Activated CD4-positive, alpha-beta T cell treated with anti-CD3 and anti-CD28 coated beads, Interleukin-2, amount 50 U/mL, for 1 hour (primary cell): ENCODE data around the gene FBXW5.
A peak's percentile ranks its signal among the peaks of the same experiment; 100 is the strongest.

ENCODE experiments used
- DNase-seq: peaks from one replicate; pipeline ENCODE4 v3.0.0-alpha.2; 2020

The FBXW5 gene, protein sequence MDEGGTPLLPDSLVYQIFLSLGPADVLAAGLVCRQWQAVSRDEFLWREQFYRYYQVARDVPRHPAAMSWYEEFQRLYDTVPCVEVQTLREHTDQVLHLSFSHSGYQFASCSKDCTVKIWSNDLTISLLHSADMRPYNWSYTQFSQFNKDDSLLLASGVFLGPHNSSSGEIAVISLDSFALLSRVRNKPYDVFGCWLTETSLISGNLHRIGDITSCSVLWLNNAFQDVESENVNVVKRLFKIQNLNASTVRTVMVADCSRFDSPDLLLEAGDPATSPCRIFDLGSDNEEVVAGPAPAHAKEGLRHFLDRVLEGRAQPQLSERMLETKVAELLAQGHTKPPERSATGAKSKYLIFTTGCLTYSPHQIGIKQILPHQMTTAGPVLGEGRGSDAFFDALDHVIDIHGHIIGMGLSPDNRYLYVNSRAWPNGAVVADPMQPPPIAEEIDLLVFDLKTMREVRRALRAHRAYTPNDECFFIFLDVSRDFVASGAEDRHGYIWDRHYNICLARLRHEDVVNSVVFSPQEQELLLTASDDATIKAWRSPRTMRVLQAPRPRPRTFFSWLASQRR

DNA sequence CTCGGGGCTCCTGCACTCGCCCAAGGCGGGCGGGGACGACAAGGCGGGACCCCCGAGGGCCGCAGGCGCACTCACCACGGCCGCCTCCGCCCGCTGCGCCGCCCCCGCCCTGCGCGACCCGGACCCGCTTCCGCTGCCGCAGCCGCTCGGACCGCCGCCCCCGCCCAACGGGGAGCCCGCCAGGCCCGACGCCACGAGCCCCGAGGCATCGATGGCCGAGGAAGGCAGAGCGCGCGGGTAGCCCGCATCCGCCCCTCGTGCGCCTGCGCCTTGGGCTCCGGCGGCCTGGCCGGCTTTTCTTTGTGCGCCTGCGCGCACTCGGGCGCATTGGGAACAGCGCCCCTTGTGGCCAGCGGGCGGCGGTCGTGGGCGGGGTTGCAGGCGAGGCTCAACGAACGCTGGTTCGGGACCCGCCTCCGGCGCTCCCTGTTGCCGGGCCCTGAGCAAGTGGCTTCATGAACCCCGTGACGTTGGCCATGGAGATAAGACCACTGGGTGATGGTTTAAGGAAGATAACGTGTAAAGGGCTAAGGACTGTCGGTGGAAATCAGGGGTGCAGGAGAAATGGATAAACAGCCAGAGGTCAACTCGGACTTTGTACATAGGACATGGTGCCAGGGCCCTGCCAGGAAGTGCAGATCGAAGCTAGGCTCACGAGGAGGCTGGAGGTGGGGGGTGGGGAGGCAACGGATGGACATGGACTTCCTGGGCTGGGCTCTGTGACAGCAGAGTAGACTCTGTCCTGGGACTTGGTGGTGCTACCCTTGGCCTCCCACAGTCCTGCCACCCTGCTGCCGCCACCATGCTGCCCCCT lies at the start of gene FBXW5, which contains the start of gene C8G:
Gene FBXW5 (minus strand): TSS at position 220 of the 814 bp plus-strand sequence. CDS start 655 bp downstream, outside the sequence.
Gene C8G (plus strand): TSS at position 725 of the 814 bp plus-strand sequence. CDS start 78 bp downstream, at position 803.
- DNase-seq: peak; percentile 90

DNA sequence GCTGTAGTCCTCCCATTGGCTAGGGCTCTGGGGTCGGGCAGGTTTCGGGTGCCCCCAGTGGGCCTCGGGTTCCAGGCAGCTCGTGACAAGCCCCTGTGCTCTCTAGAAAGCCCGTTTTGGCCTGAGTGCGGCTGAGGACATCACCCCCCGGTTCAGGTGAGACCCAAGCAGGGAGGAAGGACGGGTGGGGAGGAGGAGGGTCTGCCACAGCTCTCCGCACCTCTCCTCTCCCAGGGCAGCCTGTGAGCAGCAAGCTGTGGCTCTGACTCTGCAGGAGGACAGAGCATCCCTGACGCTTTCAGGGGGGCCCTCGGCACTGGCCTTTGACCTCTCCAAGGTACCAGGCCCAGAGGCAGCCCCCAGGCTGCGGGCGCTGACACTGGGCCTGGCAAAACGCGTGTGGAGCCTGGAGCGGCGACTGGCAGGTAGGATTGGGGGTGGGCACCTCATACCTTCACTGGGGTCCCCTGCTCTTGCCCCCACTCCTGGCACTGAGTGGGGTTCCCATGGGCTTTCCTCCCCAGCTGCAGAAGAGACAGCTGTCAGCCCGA lies 48.4 kb upstream of the FBXW5 start:
- DNase-seq: no peak

DNA sequence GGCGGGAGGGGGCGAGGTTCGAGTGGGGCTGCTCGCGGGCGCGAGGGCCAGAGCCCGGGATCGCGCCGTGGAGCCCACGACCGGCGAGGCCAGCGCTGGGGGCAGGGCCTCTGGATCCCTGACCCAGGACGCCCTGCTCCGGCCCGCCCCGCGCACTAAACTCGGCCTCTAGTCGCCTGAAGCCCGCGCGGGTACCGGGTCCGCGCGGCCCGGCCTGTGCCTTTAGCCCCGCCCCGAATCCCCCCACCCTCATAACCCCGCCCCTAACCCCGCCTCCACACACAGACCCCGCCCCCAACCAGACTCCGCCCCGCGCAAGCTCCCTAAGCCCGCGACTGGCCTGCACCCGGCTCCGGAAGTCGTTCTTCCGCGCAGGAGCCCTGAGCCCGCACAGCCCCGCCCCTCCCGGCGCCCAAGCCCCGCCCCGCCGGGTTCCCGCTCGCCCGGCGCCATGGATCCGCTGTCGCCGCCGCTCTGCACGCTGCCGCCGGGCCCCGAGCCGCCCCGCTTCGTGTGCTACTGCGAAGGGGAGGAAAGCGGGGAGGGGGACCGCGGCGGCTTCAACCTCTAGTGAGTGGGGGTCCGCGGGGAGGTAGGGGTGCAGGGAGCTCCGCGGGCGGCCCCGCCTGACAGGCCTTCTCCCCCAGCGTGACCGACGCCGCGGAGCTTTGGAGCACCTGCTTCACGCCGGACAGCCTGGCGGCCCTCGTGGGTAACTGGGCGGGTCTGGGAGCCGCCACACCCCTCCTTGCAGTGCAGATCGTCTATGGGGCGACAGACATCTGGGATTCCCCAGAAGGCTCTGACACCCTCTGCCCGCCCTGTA lies 47.7 kb upstream of the FBXW5 start, which contains the start of gene PAXX:
Gene PAXX (plus strand): TSS at position 430 of the 826 bp plus-strand sequence. CDS start 22 bp downstream, at position 452.
- peak; percentile 93 for DNase-seq

DNA sequence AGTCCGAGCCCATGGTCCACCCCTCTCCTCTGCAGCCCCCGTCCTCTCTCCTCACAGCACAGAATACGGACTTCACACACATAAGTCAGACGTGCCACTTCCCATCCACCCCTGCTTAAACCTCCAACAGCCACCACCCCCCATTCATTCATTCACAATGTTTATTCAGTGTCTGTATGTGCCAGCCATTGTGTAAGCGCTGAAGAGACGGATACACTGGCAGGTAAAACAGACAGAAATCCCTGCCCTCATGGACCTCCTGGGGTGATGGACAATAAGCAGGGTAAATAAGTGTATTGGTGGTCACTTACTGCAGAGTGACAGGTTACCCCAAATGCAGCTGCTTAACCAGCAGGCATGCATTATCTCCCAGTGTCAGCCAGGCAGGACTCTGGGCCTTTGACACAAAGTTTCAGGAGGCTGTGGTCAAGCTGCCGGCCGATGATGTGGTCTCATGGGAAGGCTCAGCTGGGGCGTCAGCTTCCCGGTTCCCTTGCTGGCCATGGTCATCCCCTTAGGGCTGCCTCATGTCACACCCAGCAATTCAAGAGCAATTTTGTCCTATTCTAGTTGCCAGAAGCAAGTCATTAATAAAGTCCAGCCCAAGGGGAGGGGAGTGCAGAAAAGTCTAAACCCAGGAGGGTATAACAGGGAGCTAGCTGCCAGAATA lies 45.8 kb upstream of the FBXW5 start:
- DNase-seq: no peak

DNA sequence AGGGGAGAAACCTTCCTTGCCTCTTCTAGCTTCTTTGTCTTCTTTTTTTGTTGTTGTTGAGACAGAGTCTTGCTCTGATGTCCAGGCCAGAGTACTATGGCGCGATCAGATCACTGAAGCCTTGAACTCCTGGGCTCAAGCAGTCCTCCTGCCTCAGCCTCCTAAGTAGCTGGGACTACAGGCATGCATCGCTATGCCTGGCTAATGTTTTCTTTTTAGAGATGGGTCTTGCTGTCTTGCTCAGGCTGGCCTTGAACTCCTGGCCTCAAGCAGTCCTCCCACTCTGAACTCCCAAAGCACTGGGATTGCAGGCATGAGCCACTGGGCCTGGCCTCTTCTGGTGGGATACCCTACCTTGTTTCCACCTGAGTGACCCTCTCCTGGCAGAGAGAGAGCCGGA lies 44.3 kb upstream of the FBXW5 start:
- DNase-seq: no peak

DNA sequence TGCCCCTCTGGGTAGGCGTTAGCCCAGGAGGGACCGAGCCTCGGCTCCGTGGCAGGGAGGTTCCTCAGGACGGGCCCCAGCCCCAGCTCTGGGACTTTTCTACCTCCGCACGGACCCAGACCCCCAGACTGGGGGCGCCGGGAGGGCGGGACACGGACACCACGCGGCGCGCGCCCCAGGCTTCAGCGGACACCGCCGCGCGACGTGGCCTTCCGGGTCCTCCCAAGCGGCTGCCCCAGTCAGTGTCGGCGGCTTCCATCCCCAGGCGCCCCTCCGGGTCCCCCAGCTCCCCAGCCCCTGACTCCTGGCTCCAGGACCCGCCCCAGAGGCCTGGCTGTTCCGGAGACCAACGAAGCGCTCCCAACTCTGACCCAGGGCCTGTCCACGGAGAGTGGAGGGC lies 41.3 kb upstream of the FBXW5 start:
- no peak for DNase-seq

DNA sequence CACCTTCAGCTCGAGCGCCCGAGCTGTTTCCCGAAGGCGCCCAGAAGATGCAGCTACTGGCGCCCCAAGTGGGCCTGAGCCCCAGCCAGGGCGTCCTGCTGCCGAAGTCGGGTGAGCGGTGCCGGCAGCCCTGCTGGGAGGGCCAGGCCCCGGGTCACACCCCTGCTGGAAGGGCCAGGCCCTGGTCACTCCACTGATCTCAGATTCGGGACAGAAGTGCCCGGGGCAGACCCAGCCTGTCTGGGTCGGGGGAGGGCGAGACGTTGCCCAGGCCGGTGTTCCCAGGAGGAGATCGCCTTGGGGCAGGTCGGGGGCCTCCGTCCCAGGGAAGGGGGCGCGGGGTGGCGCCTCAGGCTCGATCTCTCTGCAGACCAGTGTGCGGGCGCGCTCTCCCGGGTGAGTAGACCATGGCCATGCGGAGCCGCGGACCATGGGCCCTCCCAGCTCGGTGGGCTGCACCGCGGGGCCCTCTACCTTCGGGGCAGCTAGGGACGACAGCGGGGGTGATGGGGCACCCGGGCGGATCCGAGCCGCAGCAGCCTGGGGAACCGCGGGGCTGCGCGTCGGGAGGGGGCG lies 40.6 kb upstream of the FBXW5 start:
- no peak for DNase-seq

DNA sequence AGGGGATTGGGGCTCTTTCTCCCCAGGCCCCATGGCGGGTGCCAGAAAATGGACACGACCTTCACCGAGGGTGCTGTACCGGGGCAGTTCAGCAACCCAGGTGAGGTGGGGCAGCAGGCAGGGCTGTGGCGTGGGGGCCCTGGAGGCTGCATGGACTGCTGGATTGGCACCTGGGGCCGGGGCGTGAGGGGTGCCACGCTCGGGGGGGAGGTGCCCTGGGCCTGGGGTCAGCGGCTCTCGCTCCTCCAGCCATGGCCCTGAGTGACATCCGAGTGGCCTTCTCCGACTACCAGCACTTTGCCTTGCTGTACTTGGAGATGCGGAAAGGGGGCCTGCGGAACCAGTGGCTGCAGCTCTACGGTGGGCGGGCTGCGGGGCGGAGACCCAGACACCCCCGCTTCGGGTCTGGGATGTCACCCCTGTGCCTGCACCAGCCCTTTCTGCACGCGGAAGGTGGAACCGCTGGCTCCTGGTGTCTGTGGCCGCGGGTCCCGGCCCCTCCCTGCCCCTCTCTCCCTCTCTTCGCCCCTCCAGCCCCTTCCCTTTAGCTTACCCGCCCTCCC lies 40.0 kb upstream of the FBXW5 start:
- DNase-seq: no peak

DNA sequence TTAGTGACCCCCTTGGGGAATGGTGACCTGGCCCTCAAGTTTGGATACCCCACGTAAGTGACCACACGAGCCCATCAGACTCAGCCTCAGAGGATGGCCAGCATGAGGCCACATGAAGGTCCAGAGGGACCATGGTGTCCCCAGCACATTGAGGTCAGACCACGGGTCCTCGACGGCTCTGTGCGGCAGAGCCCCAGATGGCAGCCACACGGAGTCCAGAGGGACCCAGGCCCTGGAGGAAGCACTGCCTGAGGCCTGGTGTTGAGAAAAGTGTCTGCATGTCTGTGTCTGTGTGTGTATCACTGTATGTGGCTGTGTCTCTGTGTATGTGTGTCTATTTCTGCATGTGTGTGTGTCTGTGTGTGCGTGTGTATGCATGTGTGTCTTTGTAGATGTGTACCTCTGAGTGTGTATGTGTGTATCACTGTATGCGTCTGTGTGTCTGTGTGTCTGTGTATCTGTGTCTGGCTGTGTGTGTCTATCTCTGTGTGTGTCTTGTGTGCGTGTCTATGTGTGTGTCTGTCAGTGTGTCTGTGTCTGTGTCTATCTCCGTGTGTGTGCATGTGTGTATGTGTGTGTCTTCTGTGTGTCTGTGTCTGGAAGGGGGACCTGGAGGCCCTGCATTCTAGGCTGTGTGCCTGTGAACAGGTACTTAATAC lies 39.2 kb upstream of the FBXW5 start:
- DNase-seq: no peak

DNA sequence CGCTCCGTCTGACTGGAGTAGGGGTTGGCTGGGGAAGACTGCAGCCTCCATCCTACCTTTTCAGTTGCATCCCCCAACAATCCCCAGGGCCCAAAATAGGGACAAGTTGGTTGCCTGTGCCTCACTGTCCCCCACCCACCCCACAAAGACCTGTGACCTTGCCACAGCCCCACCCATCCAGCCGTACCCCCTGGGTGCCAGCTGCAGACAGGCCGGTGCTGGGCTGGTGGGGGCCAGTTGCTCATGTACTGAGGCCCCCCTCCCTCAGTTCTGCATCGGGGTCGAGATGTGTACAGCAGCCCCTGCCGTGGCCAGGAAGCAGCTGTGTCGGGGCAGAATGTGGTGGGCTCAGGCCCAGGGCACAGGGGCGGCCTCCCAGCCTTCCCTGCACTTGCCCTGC lies 38.6 kb upstream of the FBXW5 start:
- DNase-seq: no peak

DNA sequence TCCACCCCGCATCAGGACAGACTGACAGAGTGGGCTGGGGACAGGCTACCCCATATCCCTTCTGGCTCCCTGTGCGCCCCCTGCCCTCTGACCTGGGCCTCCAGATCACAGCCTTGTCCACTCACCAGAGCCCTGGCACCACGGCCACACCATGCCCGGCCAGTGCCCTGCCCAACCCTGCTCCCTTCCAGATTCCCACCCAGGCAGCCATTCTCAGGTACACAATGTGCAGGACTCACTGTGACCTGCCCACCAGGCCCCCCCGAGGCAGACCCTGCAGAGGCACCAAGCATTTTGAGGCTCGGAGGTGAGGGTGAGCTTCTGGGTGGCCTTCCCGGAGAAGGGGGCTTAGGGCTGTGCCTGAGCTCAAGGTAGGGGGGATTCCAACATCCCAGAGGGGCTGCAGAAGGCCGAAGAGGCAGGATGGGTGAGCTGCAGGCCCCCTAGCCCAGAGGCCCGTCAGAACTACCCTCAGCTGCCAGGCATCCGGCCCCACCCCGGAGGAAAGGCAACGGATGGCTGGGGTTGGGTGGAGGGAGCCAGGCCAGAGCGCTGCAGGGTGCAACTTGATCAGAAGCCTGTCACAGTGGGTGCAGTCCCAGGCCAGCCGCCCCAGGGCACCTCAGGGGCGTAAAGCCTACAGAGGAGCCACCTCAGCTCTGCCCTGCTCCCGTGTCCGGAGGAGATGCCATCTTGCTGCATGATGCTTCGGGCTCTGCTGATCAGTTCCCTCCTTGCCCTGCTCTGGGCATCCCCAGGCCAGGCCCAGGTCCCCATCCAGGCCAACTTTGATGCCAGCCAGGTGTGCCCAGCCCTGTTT lies 37.9 kb upstream of the FBXW5 start, which contains the start of gene LCNL1:
Gene LCNL1 (plus strand): TSS at position 762 of the 820 bp plus-strand sequence. CDS start 594 bp downstream, outside the sequence.
- DNase-seq: no peak

DNA sequence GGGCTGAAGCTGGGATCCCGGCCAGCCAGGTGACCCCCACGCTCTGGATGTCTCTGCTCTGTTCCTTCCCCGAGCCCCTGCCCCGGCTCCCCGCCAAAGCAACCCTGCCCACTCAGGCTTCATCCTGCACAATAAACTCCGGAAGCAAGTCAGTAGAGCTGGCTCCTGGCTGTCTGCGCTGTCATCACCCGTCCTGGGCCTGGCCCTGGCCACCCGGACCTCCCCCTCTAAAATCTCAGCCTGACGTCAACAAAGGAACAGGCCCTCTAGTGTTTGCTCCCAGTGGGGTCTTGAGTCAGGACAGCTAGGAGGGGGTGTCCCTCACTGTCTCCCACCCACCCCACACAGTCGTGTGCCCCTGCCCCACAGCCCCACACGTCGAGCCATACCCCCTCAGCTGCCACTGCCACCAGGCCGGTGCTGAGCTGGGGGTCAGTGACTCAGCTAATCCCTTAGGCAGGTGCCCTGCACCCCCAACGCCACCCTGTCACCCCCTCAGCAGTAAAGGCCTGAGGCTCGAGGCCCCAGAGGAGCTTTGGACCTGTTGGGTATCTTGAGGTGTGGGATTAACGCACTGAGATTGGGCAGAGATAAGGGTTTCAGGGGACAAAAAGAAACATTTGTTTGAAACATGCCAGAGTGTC lies 37.2 kb upstream of the FBXW5 start:
- no peak for DNase-seq

DNA sequence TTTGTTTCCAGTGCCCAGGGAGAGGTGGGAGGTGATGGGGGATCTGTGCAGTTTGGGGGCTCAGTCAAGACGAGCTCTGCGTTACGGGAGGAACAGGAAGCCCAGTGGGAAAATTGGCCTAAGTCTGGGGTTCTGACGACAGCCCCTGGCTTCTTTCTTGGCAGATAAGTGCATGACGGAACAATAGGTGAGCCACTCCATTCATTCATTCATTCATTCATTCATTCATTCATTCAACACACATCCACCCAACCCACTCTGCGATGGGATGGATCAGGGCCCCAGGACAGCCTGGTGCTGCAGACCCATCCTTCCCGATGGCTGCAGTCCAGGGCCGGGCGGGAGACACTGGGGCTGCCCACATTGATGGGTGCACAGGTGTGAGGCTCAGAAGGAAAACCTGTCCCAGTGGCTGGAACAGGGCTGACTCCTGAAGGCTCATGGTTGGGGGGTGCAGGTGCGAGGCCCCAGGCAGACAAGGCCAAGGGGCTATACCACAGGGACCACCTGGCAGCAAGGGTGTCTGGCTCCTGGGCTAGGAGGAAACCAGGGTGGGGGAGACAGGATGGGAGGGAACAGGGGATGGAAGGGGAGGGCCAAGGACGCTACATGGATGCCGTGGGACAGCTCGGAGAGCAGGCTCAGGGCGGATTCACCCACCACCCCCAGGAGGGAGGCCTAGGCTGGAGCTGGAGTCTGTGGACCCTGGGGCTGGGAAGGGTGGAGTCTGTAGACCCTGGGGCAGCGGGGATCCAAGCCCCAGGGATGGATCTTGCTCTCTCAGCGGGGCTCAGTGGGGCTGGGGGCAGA lies 36.3 kb upstream of the FBXW5 start:
- DNase-seq: no peak

DNA sequence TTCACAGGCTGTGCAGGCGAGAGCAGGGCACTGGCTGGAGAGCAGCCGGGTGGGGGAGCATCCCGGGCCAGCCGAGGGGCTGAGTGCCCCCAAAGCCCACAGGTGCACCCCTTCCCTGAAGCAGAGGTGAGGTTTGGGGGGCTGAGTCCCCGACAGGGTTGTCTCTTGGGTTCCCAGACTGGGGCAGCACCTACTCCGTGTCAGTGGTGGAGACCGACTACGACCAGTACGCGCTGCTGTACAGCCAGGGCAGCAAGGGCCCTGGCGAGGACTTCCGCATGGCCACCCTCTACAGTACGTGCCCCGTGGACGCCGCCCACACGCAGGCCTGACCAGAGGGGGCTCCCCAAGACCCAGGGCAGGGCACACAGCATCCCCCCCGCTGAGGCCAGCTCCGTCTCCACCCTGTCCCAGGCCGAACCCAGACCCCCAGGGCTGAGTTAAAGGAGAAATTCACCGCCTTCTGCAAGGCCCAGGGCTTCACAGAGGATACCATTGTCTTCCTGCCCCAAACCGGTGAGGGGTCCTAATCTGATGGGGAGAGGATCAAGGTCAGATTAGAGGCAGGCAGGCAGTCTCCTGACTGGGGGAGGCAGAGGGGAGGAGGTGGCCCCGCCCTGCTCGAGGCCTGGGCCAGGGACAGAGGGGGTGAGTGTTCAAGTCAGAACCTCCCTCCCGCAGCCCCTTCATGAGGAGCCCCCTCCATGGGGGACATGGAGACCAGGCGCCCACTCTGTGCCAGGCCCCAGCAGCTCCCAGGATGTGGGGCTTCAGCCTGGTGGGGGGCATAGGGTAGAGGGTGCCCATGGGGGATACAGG lies 35.4 kb upstream of the FBXW5 start:
- no peak for DNase-seq

DNA sequence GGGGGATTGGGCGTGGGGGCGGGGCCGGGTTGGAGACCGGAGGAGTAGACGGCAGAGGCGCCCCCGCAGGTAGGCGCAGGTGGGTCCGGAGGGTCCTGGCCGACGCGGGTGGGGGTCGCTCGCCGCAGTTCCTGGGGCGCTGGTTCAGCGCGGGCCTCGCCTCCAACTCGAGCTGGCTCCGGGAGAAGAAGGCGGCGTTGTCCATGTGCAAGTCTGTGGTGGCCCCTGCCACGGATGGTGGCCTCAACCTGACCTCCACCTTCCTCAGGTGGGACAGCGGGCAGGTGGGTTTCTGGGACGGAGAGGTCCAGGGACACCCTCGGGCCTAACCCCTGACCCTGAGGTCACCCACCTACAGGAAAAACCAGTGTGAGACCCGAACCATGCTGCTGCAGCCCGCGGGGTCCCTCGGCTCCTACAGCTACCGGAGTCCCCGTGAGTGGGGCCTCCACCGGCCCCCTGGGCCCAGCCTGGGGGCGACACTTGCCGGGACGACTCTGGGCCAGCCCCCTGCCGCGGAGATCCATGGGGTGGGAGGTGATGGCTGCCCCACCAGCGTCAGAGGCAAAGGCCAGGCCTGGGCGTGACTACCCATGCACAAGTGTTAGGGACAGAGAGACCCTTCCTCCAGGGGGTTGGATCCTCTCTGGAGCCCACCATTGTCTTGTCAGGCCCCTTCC lies 34.5 kb upstream of the FBXW5 start:
- no peak for DNase-seq
